Panc1 (cell line): ENCODE measurements around the gene TRMT44. TPM values are rescaled to one million over a fixed set of nuclear protein-coding genes. Genes with fewer than 3 reads are reported as not detected.

Source experiments
- ATAC-seq: fragments of 200-7000 bp; cut with Tn5 transposase; 2 replicates; pipeline ENCODE4 v1.9.1; 2020; ENCODE audit warnings: mild to moderate bottlenecking, moderate library complexity
- BruUV-seq: library from RNA; stranded (reverse); fragments of 400-500 nt; replicated peaks from 2 replicates; lab custom pipeline; 2021; lab: Mats Ljungman, UMichigan
- CTCF ChIA-PET: fragments of 300-600 bp; sonication (Branson Sonifier 250); formaldehyde crosslinking; loops from one replicate; lab custom pipeline; 2022; ENCODE audit warnings: antibody characterized with exemption; lab: Charles Lee
- POLR2A ChIA-PET: fragments of 300-600 bp; sonication (Branson Sonifier 250); formaldehyde crosslinking; loops from one replicate; lab custom pipeline; 2022; ENCODE audit warnings: antibody characterized with exemption; lab: Charles Lee
- DNase-seq: peaks from one replicate; pipeline ENCODE4 v3.0.0-alpha.2; 2010; ENCODE audit warnings: low read depth, low spot score
- H3K27ac ChIP-seq: 2 replicates; pipeline ENCODE4 v1.5.1; 2011; ENCODE audit warnings: mild to moderate bottlenecking, low read length, inconsistent platforms
- H3K27me3 ChIP-seq: fragments of 200-500 bp; sonication (Bioruptor generic); 2 replicates; pipeline ENCODE4 v1.6.0; 2014; ENCODE audit warnings: low read length, inconsistent platforms; ENCODE audit not compliant: control insufficient read depth, insufficient read depth
- H3K36me3 ChIP-seq: fragments of 200-500 bp; sonication (Bioruptor generic); 2 replicates; pipeline ENCODE4 v1.5.1; 2014; ENCODE audit warnings: inconsistent platforms, mild to moderate bottlenecking, low read length, moderate library complexity; ENCODE audit not compliant: control insufficient read depth, insufficient read depth
- H3K4me1 ChIP-seq: 2 replicates; pipeline ENCODE4 v1.5.1; 2011; ENCODE audit warnings: inconsistent platforms, mild to moderate bottlenecking, low read length, moderate library complexity; ENCODE audit not compliant: control insufficient read depth, insufficient read depth
- H3K4me3 ChIP-seq, 2 experiments: 2 replicates each; pipeline ENCODE4 v1.5.1; 2011 to 2012; ENCODE audit warnings: low read depth in 2 of 2, low read length in 2 of 2, mild to moderate bottlenecking in 2 of 2, inconsistent platforms in 1 of 2, moderate library complexity in 1 of 2
- H3K9me3 ChIP-seq: fragments of 200-500 bp; sonication (Bioruptor generic); 2 replicates; pipeline ENCODE4 v1.5.1; 2014; ENCODE audit warnings: low read depth, mild to moderate bottlenecking, inconsistent platforms, low read length, moderate library complexity; ENCODE audit not compliant: control insufficient read depth, insufficient read depth
- CTCF ChIP-seq: fragments of 450-650 bp; IDR thresholded peaks from 2 replicates; pipeline ENCODE4 v1.5.1; 2017; ENCODE audit warnings: mild to moderate bottlenecking
- POLR2AphosphoS5 ChIP-seq: IDR thresholded peaks from 2 replicates; pipeline ENCODE4 v1.6.1; 2012; ENCODE audit warnings: mild to moderate bottlenecking, low read depth, low read length, moderate library complexity
- REST ChIP-seq, 2 experiments: IDR thresholded peaks; 2 replicates each; pipeline ENCODE4 v1.6.1; 2011 to 2012; ENCODE audit warnings: low read depth in 2 of 2, control low read depth in 1 of 2, low read length in 1 of 2, mild to moderate bottlenecking in 1 of 2, moderate library complexity in 1 of 2; ENCODE audit not compliant: insufficient read depth in 1 of 2
- SIN3A ChIP-seq: IDR thresholded peaks from 2 replicates; pipeline ENCODE4 v1.6.1; 2012; ENCODE audit warnings: low read depth, mild to moderate bottlenecking, low read length, moderate library complexity, borderline replicate concordance; ENCODE audit not compliant: insufficient read depth
- TCF7L2 ChIP-seq: IDR thresholded peaks from 2 replicates; pipeline ENCODE4 v1.6.1; 2011; ENCODE audit warnings: mild to moderate bottlenecking, low read depth, low read length, inconsistent platforms
- in situ Hi-C: cut with HindIII; loops from 2 replicates; pipeline ENCODE4 v1.10.0; 2016; ENCODE audit warnings: low sequenced_read_pairs, low pct_unique_long_range_greater_than_20kb
- intact Hi-C: fragments of 100-400 bp; cut with micrococcal nuclease; formaldehyde crosslinking; loops from one replicate; pipeline ENCODE4 v1.10.0; 2022; ENCODE audit not compliant: unreplicated experiment
- total RNA-seq: library from RNA; stranded (reverse); gene quantifications from one replicate; pipeline ENCODE4 v1.2.1, GENCODE V29; 2021; ENCODE audit not compliant: unreplicated experiment

The TRMT44 gene
- total RNA-seq, 1 experiment from 2014 or later = 10.8 TPM

GRCh38 chr4:8438743-8439142, 1.8 kb upstream of the TRMT44 start:
- no TSS peak for BruUV-seq
- H3K27ac ChIP-seq = no peak overlapping the region
- no peaks in the 10 kb centered on the region for H3K27me3 ChIP-seq
- no peaks in the 10 kb centered on the region for H3K9me3 ChIP-seq
- DNase-seq = no peak
- ChIA-PET POLR2A (interaction anchor here (0.6 kb wide), 1 partner anchor 12 kb away, joined by 5 read pairs; no protein-coding TSS in a partner anchor), CTCF (no interaction called here)
- peaks cover 10% of the 10 kb centered on the region; the same call in 1 of the 2 replicates for H3K36me3 ChIP-seq
- no peak overlapping the region for H3K4me3 ChIP-seq
- TF ChIP-seq SIN3A (no peak), TCF7L2 (no peak), CTCF (no peak), REST (IDR thresholded peaks at IDR 0.05; ENCODE audit: insufficient read depth in 1 of 2, low read depth in 2 of 2, low read length in 1 of 2) (no peak), POLR2AphosphoS5 (no peak)
- in situ Hi-C loops = no loop called here
- no peak for ATAC-seq
- H3K4me1 ChIP-seq = peaks cover 14% of the 10 kb centered on the region
- intact Hi-C loops = no loop called here

- Histone ChIP-seq H3K27ac (no peak overlapping the region), H3K27me3 (no peaks in the 10 kb centered on the region), H3K4me1 (peaks cover 14% of the 10 kb centered on the region), H3K36me3 (peaks cover 10% of the 10 kb centered on the region; the same call in 1 of the 2 replicates), H3K4me3 (no peak overlapping the region; a peak in 2 of 4 replicates), H3K9me3 (no peaks in the 10 kb centered on the region)
- POLR2A ChIA-PET = no interaction called here
- CTCF ChIA-PET = no interaction called here
- intact Hi-C loops = no loop called here
- in situ Hi-C loops = no loop called here
- no peak for ATAC-seq
- DNase-seq = no peak
- TF ChIP-seq TCF7L2 = no peak
- TF ChIP-seq POLR2AphosphoS5 = no peak
- TF ChIP-seq REST (IDR thresholded peaks at IDR 0.05; ENCODE audit: insufficient read depth in 1 of 2, low read depth in 2 of 2, low read length in 1 of 2) = no peak
- no peak for TF ChIP-seq CTCF
- TF ChIP-seq SIN3A = no peak
- BruUV-seq = no TSS peak
Measured at GRCh38 chr4:8439168-8439567, 1.4 kb upstream of the TRMT44 start.
